GM18517 (cell line): Measurements from ENCODE around the gene SYK.

Experiments
- ATAC-seq: cut with Tn5 transposase; IDR thresholded peaks from one replicate; pipeline ENCODE4 v1.9.1; 2021; ENCODE audit warnings: mild to moderate bottlenecking, moderate library complexity; ENCODE audit not compliant: unreplicated experiment

The SYK gene

GRCh38 chr9:90821697-90822096, 20.1 kb downstream of the SYK start:
- ATAC-seq: no peak

- no peak for ATAC-seq
These were observed 21.2 kb downstream of the SYK start for GRCh38 chr9:90822866-90823265.

GRCh38 chr9:90825586-90825985, 24.0 kb downstream of the SYK start:
- no peak for ATAC-seq

GRCh38 chr9:90826326-90827020, 24.9 kb downstream of the SYK start:
- no peak for ATAC-seq

- peak; percentile 52 for ATAC-seq
These were observed 25.7 kb downstream of the SYK start for GRCh38 chr9:90827181-90827871.

- ATAC-seq: no peak
These were observed 28.4 kb downstream of the SYK start for GRCh38 chr9:90830051-90830450.

GRCh38 chr9:90830977-90831376, 29.4 kb downstream of the SYK start:
- peak; percentile 41 for ATAC-seq

- no peak for ATAC-seq
These were observed 30.6 kb downstream of the SYK start for GRCh38 chr9:90832261-90832660.

GRCh38 chr9:90834828-90835595, 33.4 kb downstream of the SYK start:
- no peak for ATAC-seq

GRCh38 chr9:90836411-90837080, 34.9 kb downstream of the SYK start:
- ATAC-seq: no peak

- no peak for ATAC-seq
These were observed 36.5 kb downstream of the SYK start for GRCh38 chr9:90838098-90838497.

- no peak for ATAC-seq
These were observed 37.0 kb downstream of the SYK start for GRCh38 chr9:90838581-90839154.

GRCh38 chr9:90839183-90839728, 37.6 kb downstream of the SYK start:
- ATAC-seq: peak; percentile 52

GRCh38 chr9:90840696-90841095, 39.1 kb downstream of the SYK start:
- no peak for ATAC-seq

- ATAC-seq: no peak
These were observed 39.6 kb downstream of the SYK start for GRCh38 chr9:90841213-90841612.

GRCh38 chr9:90841615-90842014, 40.0 kb downstream of the SYK start:
- no peak for ATAC-seq

GRCh38 chr9:90842176-90842777, 40.7 kb downstream of the SYK start:
- no peak for ATAC-seq

GRCh38 chr9:90842996-90843395, 41.4 kb downstream of the SYK start:
- no peak for ATAC-seq

- ATAC-seq: no peak
These were observed 41.9 kb downstream of the SYK start for GRCh38 chr9:90843525-90843924.

- no peak for ATAC-seq
These were observed 42.7 kb downstream of the SYK start for GRCh38 chr9:90844326-90844725.
